ENCODE results near the gene ST6GALNAC1. TPM values are rescaled to one million over a fixed set of nuclear protein-coding genes. Genes with fewer than 3 reads are reported as not detected.
A peak's percentile ranks its signal among the peaks of the same experiment; 100 is the strongest.
"Not testable (repeated sequence)": the region's sequence is repeated elsewhere in the genome, so short reads cannot be mapped to it uniquely, and the experiment has no call there.

The ST6GALNAC1 gene
- total RNA-seq, 2 experiments from 2014 or later, result 1.4 to 2.1 TPM

DNA sequence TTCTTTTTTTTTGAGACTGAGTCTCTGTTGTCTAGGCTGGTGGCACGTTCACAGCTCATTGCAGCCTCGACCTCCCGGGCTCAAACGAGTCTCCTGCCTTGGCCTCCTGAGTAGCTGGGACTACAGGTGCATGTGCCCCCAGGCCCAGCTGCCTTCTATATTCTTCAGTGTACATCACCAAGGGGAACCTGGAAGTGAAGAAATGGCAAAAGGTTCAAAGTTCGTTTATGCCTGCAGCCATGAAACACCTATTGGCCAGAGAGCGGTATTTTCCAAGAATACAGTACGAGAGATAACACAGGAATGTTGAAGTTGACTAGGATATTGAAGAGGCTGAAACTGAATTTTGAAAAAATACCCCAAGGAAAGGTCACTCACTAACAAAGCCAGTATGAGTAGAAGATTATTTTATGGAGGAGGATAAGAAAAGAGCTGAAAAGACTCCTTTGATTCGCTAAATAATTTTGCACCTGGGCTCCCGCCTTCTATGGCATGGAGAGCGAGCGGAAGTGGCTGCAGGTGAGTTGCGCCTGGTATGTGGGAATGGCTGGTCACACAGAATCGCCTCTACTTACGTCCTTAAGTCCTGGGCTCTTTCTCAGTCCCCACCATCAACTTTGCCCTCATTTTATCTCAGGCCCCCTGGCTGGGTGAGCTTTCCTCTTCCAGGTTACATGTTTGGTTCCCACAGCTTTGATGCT is 9.8 kb downstream of the ST6GALNAC1 start:
- no peaks in the 10 kb centered on the region for H3K36me3 Mint-ChIP-seq (ENCODE audit: low read depth)
- H3K27me3 Mint-ChIP-seq, result peaks cover 1% of the 10 kb centered on the region
- CTCF ChIA-PET, result interaction anchor here (0.7 to 2.4 kb wide), 2 partner anchors 10 to 28 kb away, joined by 3 to 9 read pairs; no protein-coding TSS in a partner anchor
- no peaks in the 10 kb centered on the region for H3K4me1 Mint-ChIP-seq
- no peak for DNase-seq
- no peaks in the 10 kb centered on the region for H3K9me3 Mint-ChIP-seq
- no peak overlapping the region for H3K4me3 Mint-ChIP-seq
- POLR2A ChIA-PET, result no interaction called here
- H3K27ac Mint-ChIP-seq, result no peak overlapping the region

DNA sequence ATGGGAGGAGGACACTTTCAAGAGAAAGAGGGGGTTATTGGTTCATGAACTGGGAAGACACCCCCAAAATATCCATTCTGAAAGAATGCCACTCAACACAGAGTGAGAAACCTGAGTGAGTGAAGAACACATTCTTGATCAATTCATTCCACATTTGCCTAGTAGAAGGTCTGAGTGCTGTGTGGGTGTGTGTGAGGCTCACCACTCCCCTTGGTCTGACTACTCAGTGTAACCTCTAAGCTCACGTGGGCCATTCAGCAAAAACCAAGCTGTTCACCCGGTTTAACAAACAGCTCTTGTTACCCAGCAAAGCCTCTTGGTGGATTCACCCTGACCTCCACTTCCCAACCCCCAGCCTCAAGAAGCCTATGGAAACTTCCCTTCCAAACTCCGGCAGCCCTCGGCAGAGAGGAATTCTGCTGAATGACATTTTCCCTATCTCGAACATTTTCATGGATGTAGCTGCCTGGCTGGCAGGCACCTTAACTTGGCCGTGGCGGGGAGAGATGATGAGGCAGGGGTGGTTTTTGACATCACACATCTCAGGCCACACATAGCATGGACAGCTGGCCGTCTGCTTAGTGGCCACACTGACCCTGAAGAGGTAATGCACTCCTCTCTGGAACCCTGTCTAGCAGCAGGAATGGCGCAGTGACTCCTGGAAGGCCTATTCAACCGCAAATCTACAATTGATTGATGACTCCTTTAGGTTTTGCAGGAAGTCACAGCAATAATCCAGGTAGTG is 11.6 kb downstream of the ST6GALNAC1 start:
- no peak overlapping the region for H3K27ac Mint-ChIP-seq
- ChIA-PET POLR2A (no interaction called here), CTCF (interaction anchor here (1.1 to 2.4 kb wide), 3 partner anchors 9 to 10 kb away, joined by 3 to 9 read pairs (median 3); no protein-coding TSS in a partner anchor)
- no peaks in the 10 kb centered on the region for H3K9me3 Mint-ChIP-seq
- no peaks in the 10 kb centered on the region for H3K4me1 Mint-ChIP-seq
- H3K4me3 Mint-ChIP-seq, result no peak overlapping the region
- no peak for DNase-seq
- H3K36me3 Mint-ChIP-seq (ENCODE audit: low read depth), result no peaks in the 10 kb centered on the region
- peaks cover 1% of the 10 kb centered on the region for H3K27me3 Mint-ChIP-seq

DNA sequence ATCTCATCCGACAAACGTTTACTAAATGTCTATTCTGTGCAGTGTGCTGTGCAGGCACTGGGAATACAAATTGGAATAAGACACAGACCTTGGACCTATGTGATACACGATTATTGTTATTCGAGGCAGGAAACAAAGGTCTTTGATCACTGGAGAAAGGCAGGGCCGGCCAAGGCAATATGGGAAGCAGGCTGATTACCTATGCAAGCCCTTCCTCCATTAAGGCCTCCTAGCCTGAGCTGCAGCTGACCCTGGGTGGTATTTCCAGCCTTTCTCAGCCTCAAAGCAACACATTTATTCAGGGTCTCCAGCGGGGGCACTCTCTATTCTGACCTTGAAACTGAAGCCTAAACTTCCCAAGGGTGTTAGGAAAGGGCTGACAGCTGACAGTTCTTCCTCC is 13.4 kb downstream of the ST6GALNAC1 start:
- H3K4me1 Mint-ChIP-seq, result no peaks in the 10 kb centered on the region
- no peak overlapping the region for H3K27ac Mint-ChIP-seq
- ChIA-PET POLR2A (no interaction called here), CTCF (interaction anchor here (0.7 kb wide), 1 partner anchor 12 kb away, joined by 3 read pairs; no protein-coding TSS in a partner anchor)
- H3K4me3 Mint-ChIP-seq, result no peak overlapping the region
- H3K27me3 Mint-ChIP-seq, result no peaks in the 10 kb centered on the region
- H3K9me3 Mint-ChIP-seq, result no peaks in the 10 kb centered on the region
- no peaks in the 10 kb centered on the region for H3K36me3 Mint-ChIP-seq (ENCODE audit: low read depth)
- no peak for DNase-seq

DNA sequence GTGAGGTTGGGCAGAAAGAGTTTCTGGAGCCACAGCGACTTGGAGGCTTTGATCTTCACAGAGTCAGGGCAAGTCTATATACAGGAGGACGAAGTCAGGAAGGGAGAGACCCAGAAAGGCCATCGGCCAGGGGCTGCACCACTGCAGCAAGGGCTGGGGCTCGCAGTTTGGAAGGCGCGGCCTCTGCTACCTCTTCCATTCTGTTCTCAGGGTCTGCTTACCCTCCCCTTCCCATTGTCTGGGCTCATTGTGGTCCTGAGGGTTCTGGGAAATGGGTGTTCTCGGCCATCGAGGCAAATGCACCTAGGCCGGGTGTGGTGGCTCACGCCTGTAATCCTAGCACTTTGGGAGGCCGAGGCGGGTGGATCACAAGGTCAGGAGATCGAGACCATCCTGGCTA is 16.0 kb downstream of the ST6GALNAC1 start:
- Mint-ChIP-seq H3K4me3 (no peak overlapping the region), H3K4me1 (peaks cover 2% of the 10 kb centered on the region), H3K27me3 (peaks cover 10% of the 10 kb centered on the region), H3K27ac (no peak overlapping the region), H3K9me3 (no peaks in the 10 kb centered on the region), H3K36me3 (ENCODE audit: low read depth) (no peaks in the 10 kb centered on the region)
- ChIA-PET POLR2A (no interaction called here), CTCF (interaction anchor here (0.6 to 1.3 kb wide), 6 partner anchors 27 to 698 kb away, joined by 3 to 4 read pairs (median 3); no protein-coding TSS in a partner anchor)
- DNase-seq, result no peak

GRCh38 chr17:76626442-76626841 is 17.1 kb downstream of the ST6GALNAC1 start:
- peaks cover 2% of the 10 kb centered on the region for H3K4me1 Mint-ChIP-seq
- CTCF ChIA-PET, result interaction anchor here (0.5 to 3.2 kb wide), 3 partner anchors 93 to 691 kb away, joined by 3 to 25 read pairs (median 3); no protein-coding TSS in a partner anchor
- no peak for DNase-seq
- no peaks in the 10 kb centered on the region for H3K9me3 Mint-ChIP-seq
- no peak overlapping the region for H3K27ac Mint-ChIP-seq
- H3K4me3 Mint-ChIP-seq, result no peak overlapping the region
- POLR2A ChIA-PET, result no interaction called here
- peaks cover 12% of the 10 kb centered on the region for H3K27me3 Mint-ChIP-seq
- no peaks in the 10 kb centered on the region for H3K36me3 Mint-ChIP-seq (ENCODE audit: low read depth)

- H3K4me3 Mint-ChIP-seq, result no peak overlapping the region
- POLR2A ChIA-PET, result interaction anchor here (0.6 kb wide), 1 partner anchor 175 kb away, joined by 3 read pairs; no protein-coding TSS in a partner anchor
- CTCF ChIA-PET, result interaction anchor here (2.1 to 3.2 kb wide), 2 partner anchors 13 to 104 kb away, joined by 10 to 25 read pairs; no protein-coding TSS in a partner anchor
- peaks cover 12% of the 10 kb centered on the region for H3K27me3 Mint-ChIP-seq
- peaks cover 2% of the 10 kb centered on the region for H3K4me1 Mint-ChIP-seq
- no peaks in the 10 kb centered on the region for H3K9me3 Mint-ChIP-seq
- H3K27ac Mint-ChIP-seq, result no peak overlapping the region
- no peaks in the 10 kb centered on the region for H3K36me3 Mint-ChIP-seq (ENCODE audit: low read depth)
- DNase-seq, result no peak
Measured at GRCh38 chr17:76625496-76625895, 18.1 kb downstream of the ST6GALNAC1 start.

DNA sequence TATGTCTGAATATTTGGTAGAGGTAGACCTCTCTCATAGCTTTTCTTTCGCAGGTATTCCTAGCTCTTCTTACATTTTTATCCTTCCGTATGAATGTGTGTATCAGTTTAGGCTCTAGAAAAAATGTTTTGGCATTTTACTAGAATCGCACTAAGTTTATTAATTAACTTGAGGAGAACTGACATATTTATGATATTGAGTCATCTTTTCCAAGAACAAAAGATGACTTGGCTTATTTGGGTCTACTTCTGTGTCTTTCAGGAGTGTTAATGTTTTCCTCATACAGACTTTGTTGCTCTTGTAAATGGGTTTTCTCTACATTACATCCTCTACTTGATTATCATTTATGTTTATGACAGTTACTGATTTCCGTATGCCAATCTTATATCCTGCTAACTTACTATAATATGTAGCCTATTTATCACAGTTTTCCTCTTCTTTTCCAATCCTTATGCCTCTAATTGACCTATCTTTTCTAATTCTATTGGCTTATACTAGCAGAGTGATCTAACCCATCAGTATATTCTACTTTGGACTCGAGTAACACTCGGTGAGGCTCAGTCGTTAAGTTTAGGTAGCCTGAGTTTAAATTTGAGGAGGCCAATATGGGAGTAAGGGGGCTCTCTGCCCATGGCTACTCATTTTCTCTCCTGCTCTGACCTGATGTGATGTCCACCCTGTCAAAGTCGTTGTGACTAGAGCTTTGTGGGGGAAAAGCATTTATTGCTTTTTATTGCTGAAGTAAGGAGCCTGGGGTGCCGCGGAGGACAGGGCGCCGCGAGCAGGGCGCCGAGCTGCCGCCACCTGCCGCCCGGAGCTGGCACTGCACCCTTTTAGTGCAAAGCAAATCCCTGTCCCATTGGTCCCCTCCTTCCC is 20.0 kb downstream of the ST6GALNAC1 start:
- peak; percentile 77 for DNase-seq
- Mint-ChIP-seq H3K4me3 (no peak overlapping the region), H3K27ac (no peak overlapping the region), H3K4me1 (peaks cover 2% of the 10 kb centered on the region), H3K36me3 (ENCODE audit: low read depth) (no peaks in the 10 kb centered on the region), H3K9me3 (no peaks in the 10 kb centered on the region), H3K27me3 (peaks cover 16% of the 10 kb centered on the region)
- ChIA-PET POLR2A (interaction anchor here (1.3 kb wide), 1 partner anchor 11 kb away, joined by 3 read pairs; no protein-coding TSS in a partner anchor), CTCF (interaction anchor here (0.6 to 3.2 kb wide), 22 partner anchors 9 to 424 kb away, joined by 3 to 25 read pairs (median 4); partner anchors contain the start of gene ST6GALNAC2)

DNA sequence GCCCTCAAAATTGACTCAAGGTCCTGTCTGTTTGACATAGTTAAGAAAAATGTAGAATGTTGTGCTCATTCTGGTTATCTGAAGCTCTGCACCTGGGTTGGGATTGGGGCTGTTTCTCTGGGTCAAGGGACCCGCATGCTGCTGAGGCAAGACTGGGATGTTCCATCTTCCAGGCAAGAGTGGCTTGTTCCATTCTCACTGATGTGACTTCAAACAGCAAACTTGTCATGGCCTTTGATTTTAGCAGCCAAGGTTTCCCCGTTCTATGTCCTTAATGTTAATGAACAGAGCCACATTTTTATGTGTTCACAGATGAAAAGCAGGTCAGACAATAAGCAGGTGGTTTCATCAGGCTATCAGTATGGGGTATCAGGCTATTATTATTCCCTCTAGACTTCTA is 25.7 kb downstream of the ST6GALNAC1 start:
- Mint-ChIP-seq H3K27me3 (peaks cover 6% of the 10 kb centered on the region), H3K9me3 (no peaks in the 10 kb centered on the region), H3K27ac (no peak overlapping the region), H3K36me3 (ENCODE audit: low read depth) (no peaks in the 10 kb centered on the region), H3K4me3 (no peak overlapping the region), H3K4me1 (no peaks in the 10 kb centered on the region)
- CTCF ChIA-PET, result interaction anchor here (0.7 to 2.2 kb wide), 3 partner anchors 13 to 95 kb away, joined by 3 to 7 read pairs (median 3); no protein-coding TSS in a partner anchor
- no peak for DNase-seq
- POLR2A ChIA-PET, result no interaction called here

DNA sequence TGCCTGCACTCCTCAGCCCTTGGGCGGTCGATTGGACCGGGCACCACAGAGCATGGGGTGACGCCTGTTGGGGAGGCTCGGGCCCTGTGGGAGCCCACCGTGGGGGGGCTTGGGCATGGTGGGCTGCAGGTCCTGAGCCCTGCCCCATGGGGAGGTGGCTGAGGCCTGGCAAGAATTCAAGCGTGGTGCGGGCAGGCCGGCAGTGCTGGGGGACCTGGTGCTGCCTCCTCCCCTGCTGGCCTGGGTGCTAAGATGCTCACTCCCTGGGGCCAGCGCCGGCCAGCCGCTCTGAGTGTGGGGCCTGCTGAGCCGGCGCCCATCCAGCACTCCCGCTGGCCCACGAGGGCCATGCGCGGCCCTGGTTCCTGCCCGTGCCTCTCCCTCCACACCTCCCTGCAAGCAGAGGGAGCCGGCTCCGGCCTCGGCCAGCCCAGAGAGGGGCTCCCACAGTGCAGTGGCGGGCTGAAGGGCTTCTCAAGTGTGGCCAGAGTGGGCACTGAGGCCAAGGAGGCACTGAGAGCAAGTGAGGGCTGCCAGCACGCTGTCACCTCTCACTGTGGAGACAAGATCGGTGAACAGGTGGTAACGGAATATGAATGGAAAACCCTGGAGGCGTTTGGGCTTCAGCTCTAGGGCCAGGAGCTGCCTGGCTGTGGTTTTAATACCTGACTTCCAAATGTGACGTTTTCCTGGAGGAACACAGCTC is 28.5 kb downstream of the ST6GALNAC1 start:
- POLR2A ChIA-PET, result no interaction called here

DNA sequence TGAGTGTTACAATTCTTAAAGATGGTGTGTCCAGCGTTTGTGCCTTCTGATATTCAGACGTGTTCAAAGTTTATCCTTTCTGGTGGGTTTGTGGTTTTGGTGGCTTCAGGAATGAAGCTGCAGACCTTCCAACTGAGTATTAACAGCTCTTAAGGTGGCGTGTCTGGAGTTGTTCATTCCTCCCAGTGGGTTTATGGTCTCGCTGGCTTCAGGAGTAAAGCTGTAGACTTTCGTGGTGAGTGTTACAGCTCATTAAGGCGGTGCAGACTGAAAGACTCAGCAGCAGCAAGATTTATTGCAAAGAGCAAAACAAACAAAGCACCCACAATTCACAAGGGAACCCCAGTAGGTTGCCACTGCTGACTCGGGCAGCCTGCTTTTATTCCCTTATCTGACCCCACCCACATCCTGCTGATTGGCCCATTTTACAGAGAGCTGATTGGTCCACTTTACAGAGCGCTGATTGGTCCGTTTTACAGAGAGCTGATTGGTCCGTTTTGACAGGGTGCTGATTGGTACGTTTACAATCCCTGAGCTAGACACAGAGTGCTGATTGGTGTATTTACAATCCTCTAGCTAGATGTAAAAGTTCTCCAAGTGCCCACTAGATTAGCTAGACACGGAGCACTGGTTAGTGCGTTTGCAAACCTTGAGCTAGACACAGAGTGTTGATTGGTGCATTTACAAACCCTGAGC is 29.3 kb downstream of the ST6GALNAC1 start:
- H3K9me3 Mint-ChIP-seq; H3K4me1 Mint-ChIP-seq; DNase-seq; POLR2A ChIA-PET; H3K4me3 Mint-ChIP-seq; H3K36me3 Mint-ChIP-seq (ENCODE audit: low read depth); H3K27ac Mint-ChIP-seq; H3K27me3 Mint-ChIP-seq: not testable (repeated sequence)
- CTCF ChIA-PET, result interaction anchor here (0.7 to 2.5 kb wide), 3 partner anchors 10 to 91 kb away, joined by 3 to 17 read pairs (median 6); no protein-coding TSS in a partner anchor

More for the DNA sequence above, 28.5 kb downstream of the ST6GALNAC1 start:
- Mint-ChIP-seq H3K9me3 (no peaks in the 10 kb centered on the region), H3K27ac (no peak overlapping the region), H3K27me3 (peaks cover 4% of the 10 kb centered on the region), H3K4me1 (no peaks in the 10 kb centered on the region), H3K36me3 (ENCODE audit: low read depth) (no peaks in the 10 kb centered on the region), H3K4me3 (no peak overlapping the region)
- no peak for DNase-seq
- CTCF ChIA-PET, result interaction anchor here (0.7 to 2.5 kb wide), 3 partner anchors 9 to 92 kb away, joined by 3 to 17 read pairs (median 6); no protein-coding TSS in a partner anchor

Measured in activated CD4-positive, alpha-beta T cell treated with anti-CD3 and anti-CD28 coated beads, Interleukin-2, amount 10 ng/mL, durations not matched to agents 7 days and 5 days (primary cell).